ENCODE data around the gene FRMD4B.

The FRMD4B gene

DNA sequence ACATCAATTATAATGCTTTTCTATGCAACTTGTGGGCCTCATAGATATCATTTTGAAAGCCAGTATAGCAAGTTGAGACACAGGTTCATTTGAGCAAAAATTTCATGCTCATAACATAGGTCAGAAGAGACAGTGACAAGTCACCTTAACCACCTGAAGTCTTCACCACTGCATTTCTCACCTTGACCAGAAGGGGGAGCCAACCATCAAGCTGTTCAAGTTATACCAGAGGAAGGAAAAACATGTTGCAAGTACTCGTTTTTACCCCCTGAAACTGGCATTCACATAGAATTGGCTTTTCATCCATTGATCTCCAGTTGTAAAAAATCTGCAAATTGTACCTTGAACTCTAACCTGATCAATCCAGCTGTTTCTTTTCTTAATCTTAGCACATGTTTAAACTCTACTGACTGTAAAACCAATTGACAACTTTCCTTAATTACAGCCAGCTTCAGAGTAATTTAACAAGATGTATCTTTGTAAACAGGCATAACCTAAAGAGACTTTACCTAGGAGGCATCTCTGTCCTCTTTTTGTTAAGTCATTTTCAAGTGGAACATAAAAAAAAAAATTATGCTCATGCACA is 264.9 kb downstream of the FRMD4B start:
- peak; percentile 85 for DNase-seq
